SU-DHL-6 (cell line): ENCODE results near the gene CDH13.

ENCODE experiments used
- EZH2phosphoT487 ChIP-seq: fragments of 200-600 bp; sonication (generic), shearing (Covaris generic); conservative IDR thresholded peaks from 2 replicates; pipeline ENCODE4 v1.6.1; 2018; ENCODE audit warnings: mild to moderate bottlenecking, antibody characterized with exemption, low read length, moderate library complexity, mixed read lengths
- TF ChIP-seq, protein P1 (sequence below): fragments of 200-600 bp; sonication (generic); IDR thresholded peaks from one replicate; pipeline ENCODE4 v1.5.1; 2017; ENCODE audit warnings: antibody characterized with exemption, mild to moderate bottlenecking, low read length, moderate library complexity; ENCODE audit not compliant: insufficient read depth, poor library complexity, severe bottlenecking

DNA sequence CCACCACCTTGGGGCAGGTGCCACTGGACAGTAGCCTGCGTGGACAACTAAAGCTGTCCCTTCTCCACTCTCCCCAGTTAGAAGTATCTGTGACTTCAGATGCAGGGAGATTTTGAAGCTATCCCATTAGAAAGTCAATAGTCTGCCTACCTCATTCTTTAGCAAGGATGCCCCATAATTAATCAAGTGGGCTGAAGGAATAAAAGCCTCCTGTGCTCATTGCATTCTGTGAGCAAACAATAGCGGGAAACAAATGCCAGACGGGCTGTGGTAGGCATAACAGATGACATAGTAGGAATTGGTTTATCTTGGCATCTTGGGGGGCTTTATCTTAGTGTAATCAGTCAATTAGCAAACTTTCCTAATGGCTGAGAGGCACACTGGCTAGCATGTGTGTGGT is 1084.3 kb downstream of the CDH13 start:
- TF ChIP-seq, protein P1, sequence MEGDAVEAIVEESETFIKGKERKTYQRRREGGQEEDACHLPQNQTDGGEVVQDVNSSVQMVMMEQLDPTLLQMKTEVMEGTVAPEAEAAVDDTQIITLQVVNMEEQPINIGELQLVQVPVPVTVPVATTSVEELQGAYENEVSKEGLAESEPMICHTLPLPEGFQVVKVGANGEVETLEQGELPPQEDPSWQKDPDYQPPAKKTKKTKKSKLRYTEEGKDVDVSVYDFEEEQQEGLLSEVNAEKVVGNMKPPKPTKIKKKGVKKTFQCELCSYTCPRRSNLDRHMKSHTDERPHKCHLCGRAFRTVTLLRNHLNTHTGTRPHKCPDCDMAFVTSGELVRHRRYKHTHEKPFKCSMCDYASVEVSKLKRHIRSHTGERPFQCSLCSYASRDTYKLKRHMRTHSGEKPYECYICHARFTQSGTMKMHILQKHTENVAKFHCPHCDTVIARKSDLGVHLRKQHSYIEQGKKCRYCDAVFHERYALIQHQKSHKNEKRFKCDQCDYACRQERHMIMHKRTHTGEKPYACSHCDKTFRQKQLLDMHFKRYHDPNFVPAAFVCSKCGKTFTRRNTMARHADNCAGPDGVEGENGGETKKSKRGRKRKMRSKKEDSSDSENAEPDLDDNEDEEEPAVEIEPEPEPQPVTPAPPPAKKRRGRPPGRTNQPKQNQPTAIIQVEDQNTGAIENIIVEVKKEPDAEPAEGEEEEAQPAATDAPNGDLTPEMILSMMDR, result no peak
- TF ChIP-seq EZH2phosphoT487, result no peak
